Activated B cell treated with CpG ODN at 0.5 μM for 24 hours (primary cell): ENCODE measurements around the gene STH. TPM values are rescaled to one million over a fixed set of nuclear protein-coding genes. Genes with fewer than 3 reads are reported as not detected.

Source experiments
- ATAC-seq: fragments of 200-7000 bp; cut with Tn5 transposase; one replicate; pipeline ENCODE4 v1.10.0; 2021; ENCODE audit warnings: low read depth, mild to moderate bottlenecking, moderate library complexity
- CTCF ChIA-PET: fragments of 350-600 bp; sonication (Branson Sonifier 250); formaldehyde crosslinking; loops from one replicate; lab custom pipeline; 2021; ENCODE audit warnings: antibody characterized with exemption; lab: Charles Lee
- POLR2A ChIA-PET: fragments of 350-600 bp; sonication (Branson Sonifier 250); formaldehyde crosslinking; loops from one replicate; lab custom pipeline; 2021; ENCODE audit warnings: antibody characterized with exemption; lab: Charles Lee
- DNase-seq: peaks from one replicate; pipeline ENCODE4 v3.0.0; 2022
- H3K27ac Mint-ChIP-seq: one replicate; pipeline ENCODE4 v1.8.0; 2020; ENCODE audit warnings: mixed read lengths
- H3K27me3 Mint-ChIP-seq: one replicate; pipeline ENCODE4 v1.8.0; 2021; ENCODE audit warnings: mixed read lengths
- H3K36me3 Mint-ChIP-seq: one replicate; pipeline ENCODE4 v1.8.0; 2021; ENCODE audit warnings: low read depth, mixed read lengths
- H3K4me1 Mint-ChIP-seq: one replicate; pipeline ENCODE4 v1.8.0; 2021; ENCODE audit warnings: mixed read lengths
- H3K4me3 Mint-ChIP-seq: one replicate; pipeline ENCODE4 v1.8.0; 2020; ENCODE audit warnings: mild to moderate bottlenecking, mixed read lengths
- H3K9me3 Mint-ChIP-seq: one replicate; pipeline ENCODE4 v1.8.0; 2020; ENCODE audit warnings: mixed read lengths
- intact Hi-C: fragments of 100-400 bp; cut with micrococcal nuclease; formaldehyde crosslinking; loops from one replicate; pipeline ENCODE4 v1.15.1; 2024
- total RNA-seq: library from RNA; stranded (reverse); gene quantifications from 2 replicates; pipeline ENCODE4 v1.2.3, GENCODE V29; 2022
- TF ChIP-seq, protein P1 (sequence below): fragments of 200-600 bp; IDR thresholded peaks from one replicate; pipeline ENCODE4 v1.8.0; 2022; ENCODE audit warnings: antibody characterized with exemption, mild to moderate bottlenecking

The STH gene
- total RNA-seq, 1 donor from 2014 or later = not detected

DNA sequence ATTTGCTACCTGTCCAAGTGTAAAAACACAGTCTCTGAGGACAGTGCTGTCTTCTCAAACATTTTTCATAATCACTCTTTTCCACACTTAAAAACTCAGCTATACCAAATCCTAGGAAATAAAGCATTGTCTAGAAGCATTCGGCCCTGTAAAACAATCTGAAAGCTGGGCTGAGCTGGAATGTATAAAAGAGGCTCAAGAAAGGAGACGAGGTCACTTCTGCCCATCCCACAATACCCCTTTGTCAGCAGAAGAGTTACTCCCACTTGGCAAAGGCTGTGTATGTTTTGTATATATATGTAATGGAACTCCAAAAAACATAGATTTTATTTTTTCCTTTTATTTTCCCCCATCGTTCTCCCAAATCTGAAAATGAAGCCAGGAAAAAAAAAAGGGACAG lies 43.9 kb downstream of the STH start:
- ATAC-seq (no peak), DNase-seq (no peak)
- Mint-ChIP-seq H3K27ac (no peak overlapping the region), H3K36me3 (peaks cover 80% of the 10 kb centered on the region), H3K27me3 (no peaks in the 10 kb centered on the region), H3K9me3 (no peaks in the 10 kb centered on the region), H3K4me1 (peaks cover 2% of the 10 kb centered on the region), H3K4me3 (no peak overlapping the region)
- ChIA-PET CTCF (interaction anchor here (1.0 to 3.9 kb wide), 7 partner anchors 24 to 169 kb away, joined by 3 to 58 read pairs (median 10); partner anchors contain the start of genes KANSL1 and STH), POLR2A (interaction anchor here (1.0 kb wide), 1 partner anchor 150 kb away, joined by 3 read pairs; the partner anchor contains the start of gene KANSL1)
- TF ChIP-seq, protein P1, sequence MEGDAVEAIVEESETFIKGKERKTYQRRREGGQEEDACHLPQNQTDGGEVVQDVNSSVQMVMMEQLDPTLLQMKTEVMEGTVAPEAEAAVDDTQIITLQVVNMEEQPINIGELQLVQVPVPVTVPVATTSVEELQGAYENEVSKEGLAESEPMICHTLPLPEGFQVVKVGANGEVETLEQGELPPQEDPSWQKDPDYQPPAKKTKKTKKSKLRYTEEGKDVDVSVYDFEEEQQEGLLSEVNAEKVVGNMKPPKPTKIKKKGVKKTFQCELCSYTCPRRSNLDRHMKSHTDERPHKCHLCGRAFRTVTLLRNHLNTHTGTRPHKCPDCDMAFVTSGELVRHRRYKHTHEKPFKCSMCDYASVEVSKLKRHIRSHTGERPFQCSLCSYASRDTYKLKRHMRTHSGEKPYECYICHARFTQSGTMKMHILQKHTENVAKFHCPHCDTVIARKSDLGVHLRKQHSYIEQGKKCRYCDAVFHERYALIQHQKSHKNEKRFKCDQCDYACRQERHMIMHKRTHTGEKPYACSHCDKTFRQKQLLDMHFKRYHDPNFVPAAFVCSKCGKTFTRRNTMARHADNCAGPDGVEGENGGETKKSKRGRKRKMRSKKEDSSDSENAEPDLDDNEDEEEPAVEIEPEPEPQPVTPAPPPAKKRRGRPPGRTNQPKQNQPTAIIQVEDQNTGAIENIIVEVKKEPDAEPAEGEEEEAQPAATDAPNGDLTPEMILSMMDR = no peak
- intact Hi-C loops = no loop called here

DNA sequence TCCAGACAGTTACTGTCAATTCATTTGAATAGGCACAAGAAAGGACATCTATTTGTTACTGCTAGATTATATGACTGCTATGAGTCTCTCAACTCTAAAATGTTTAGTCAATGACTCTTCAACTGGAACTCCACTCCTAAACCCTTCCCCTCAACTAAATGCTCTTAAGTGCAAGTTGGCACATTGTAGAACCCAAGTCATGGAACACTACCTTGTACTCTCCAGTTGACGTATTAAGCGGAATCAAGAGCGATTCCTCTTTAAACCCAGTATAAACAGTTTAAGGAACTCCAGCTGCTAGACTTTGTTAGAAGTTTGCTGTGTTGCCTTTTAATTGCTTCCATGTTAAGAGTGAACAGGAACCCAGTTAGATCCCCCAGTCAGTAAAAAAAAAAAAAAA lies 44.6 kb downstream of the STH start:
- ChIA-PET CTCF (interaction anchor here (0.8 to 3.9 kb wide), 18 partner anchors 9 to 171 kb away, joined by 3 to 58 read pairs (median 8); partner anchors contain the start of genes KANSL1 and STH), POLR2A (interaction anchor here (0.7 to 1.0 kb wide), 2 partner anchors 149 to 169 kb away, joined by 3 to 5 read pairs; partner anchors contain the start of gene KANSL1)
- Mint-ChIP-seq H3K27ac (no peak overlapping the region), H3K36me3 (peaks cover 78% of the 10 kb centered on the region), H3K4me1 (peaks cover 2% of the 10 kb centered on the region), H3K9me3 (no peaks in the 10 kb centered on the region), H3K27me3 (no peaks in the 10 kb centered on the region), H3K4me3 (no peak overlapping the region)
- ATAC-seq (no peak), DNase-seq (no peak)
- intact Hi-C loops = loop anchor here (1.0 kb wide), 3 partner anchors 40 to 170 kb away; partner anchors contain the start of gene KANSL1
- TF ChIP-seq, protein P1 = no peak

DNA sequence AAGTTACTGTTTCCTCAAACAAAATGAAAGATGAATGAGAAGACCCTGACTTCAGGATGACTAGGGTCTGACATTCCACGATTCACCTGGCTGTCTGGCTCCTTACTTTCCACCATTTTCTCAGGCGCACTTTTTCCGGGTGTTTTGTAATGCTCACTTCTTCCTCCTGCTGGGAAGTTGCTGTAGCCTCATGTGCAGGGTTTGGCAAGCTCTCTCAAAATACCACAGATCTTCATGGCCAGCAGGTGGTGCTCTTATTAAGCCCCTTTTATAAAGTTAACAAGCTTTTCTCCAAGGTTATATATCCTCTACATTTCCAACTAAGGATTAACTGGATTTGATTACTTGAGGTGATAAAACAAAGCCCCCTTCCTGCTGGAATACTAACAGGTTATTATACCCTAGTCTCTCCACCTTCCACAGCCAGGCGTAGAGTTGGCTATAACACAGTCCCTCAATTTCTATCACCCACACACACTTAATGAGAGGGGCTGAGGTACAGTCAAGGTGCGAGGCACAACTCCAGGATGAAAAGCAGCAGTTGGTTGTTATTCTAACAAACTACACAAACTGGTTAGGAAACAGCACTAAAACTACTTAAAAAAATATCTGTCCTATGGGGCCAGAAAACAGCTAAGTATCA lies 45.4 kb downstream of the STH start:
- TF ChIP-seq, protein P1 = no peak
- ChIA-PET POLR2A (interaction anchor here (0.7 to 1.0 kb wide), 5 partner anchors 23 to 168 kb away, joined by 3 to 5 read pairs (median 3); partner anchors contain the start of gene KANSL1), CTCF (interaction anchor here (0.7 to 3.9 kb wide), 22 partner anchors 10 to 242 kb away, joined by 3 to 58 read pairs (median 6); partner anchors contain the start of genes KANSL1 and STH)
- ATAC-seq (peak; percentile 61), DNase-seq (no peak)
- Mint-ChIP-seq H3K4me1 (peaks cover 2% of the 10 kb centered on the region), H3K4me3 (no peak overlapping the region), H3K9me3 (no peaks in the 10 kb centered on the region), H3K27ac (no peak overlapping the region), H3K36me3 (peaks cover 77% of the 10 kb centered on the region), H3K27me3 (no peaks in the 10 kb centered on the region)
- intact Hi-C loops = loop anchor here (1.0 kb wide), 3 partner anchors 41 to 169 kb away; partner anchors contain the start of gene KANSL1

DNA sequence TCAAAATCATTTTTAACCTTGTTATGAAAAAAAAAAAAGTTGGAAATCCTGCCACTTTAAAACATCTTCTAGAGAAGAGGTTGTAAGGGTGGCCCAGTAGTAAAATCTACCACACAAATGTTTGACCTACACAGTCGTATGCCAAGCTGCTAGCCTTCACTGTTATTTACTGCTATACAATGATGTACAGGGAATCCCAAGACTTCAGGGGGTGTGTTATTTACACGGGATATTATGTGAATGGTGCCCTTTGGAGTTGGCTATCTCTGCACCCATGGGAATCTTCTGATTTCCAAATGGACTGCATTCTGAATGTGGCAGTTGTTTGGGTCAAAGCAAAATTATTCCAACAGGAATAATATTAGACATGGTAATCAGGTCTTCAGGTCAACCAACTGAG lies 45.9 kb downstream of the STH start:
- no peak overlapping the region for H3K27ac Mint-ChIP-seq
- TF ChIP-seq, protein P1 = no peak
- ATAC-seq (no peak), DNase-seq (no peak)
- ChIA-PET CTCF (interaction anchor here (0.7 to 3.9 kb wide), 20 partner anchors 10 to 242 kb away, joined by 3 to 58 read pairs (median 7); partner anchors contain the start of genes KANSL1 and STH), POLR2A (interaction anchor here (0.7 to 1.0 kb wide), 4 partner anchors 24 to 148 kb away, joined by 3 to 4 read pairs (median 3); partner anchors contain the start of gene KANSL1)
- peaks cover 78% of the 10 kb centered on the region for H3K36me3 Mint-ChIP-seq
- no peaks in the 10 kb centered on the region for H3K27me3 Mint-ChIP-seq
- intact Hi-C loops = loop anchor here (1.0 kb wide), 3 partner anchors 42 to 168 kb away; partner anchors contain the start of gene KANSL1
- H3K9me3 Mint-ChIP-seq = no peaks in the 10 kb centered on the region
- H3K4me1 Mint-ChIP-seq = peaks cover 2% of the 10 kb centered on the region
- no peak overlapping the region for H3K4me3 Mint-ChIP-seq

DNA sequence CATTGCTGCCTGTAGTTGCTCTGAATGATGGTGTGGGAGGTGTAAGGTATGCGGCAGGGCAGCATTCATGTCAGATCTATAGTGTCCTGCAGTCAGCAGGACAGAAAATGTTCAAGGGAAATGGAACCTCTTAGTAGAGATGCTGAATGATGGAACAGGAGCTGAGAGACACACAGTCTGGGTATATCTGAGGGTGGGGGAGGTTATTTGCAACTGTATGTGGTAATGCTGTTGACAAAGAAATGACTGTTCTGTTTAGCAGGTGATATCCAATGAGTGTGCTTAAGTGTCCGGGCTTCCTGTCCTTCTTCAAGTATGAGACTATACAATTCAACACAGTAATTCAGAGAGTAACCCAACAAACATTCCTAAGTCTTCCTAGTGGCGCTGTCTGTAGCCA lies 46.6 kb downstream of the STH start:
- Mint-ChIP-seq H3K27ac (peak overlapping the region; percentile 26), H3K4me3 (no peak overlapping the region), H3K9me3 (no peaks in the 10 kb centered on the region), H3K27me3 (no peaks in the 10 kb centered on the region), H3K4me1 (peaks cover 2% of the 10 kb centered on the region), H3K36me3 (peaks cover 78% of the 10 kb centered on the region)
- CTCF ChIA-PET = interaction anchor here (2.3 to 3.9 kb wide), 2 partner anchors 44 to 169 kb away, joined by 16 to 49 read pairs; partner anchors contain the start of gene STH
- DNase-seq (no peak), ATAC-seq (no peak)
- TF ChIP-seq, protein P1 = no peak
- intact Hi-C loops = no loop called here
- POLR2A ChIA-PET = no interaction called here
